IPS-NIHi7 (cell line): ENCODE data around the gene ITGA6.
"Not testable (repeated sequence)": the region's sequence is repeated elsewhere in the genome, so short reads cannot be mapped to it uniquely, and the experiment has no call there.

ENCODE experiments used
- DNase-seq: peaks from one replicate; pipeline ENCODE4 v3.0.0; 2012; ENCODE audit warnings: mixed read lengths; ENCODE audit errors: extremely low spot score

The ITGA6 gene

GRCh38 chr2:172516299-172516698 is 88.9 kb downstream of the ITGA6 start:
- no peak for DNase-seq

GRCh38 chr2:172518995-172519394 is 91.6 kb downstream of the ITGA6 start:
- no peak for DNase-seq

GRCh38 chr2:172525601-172526000 is 98.2 kb downstream of the ITGA6 start:
- no peak for DNase-seq

DNA sequence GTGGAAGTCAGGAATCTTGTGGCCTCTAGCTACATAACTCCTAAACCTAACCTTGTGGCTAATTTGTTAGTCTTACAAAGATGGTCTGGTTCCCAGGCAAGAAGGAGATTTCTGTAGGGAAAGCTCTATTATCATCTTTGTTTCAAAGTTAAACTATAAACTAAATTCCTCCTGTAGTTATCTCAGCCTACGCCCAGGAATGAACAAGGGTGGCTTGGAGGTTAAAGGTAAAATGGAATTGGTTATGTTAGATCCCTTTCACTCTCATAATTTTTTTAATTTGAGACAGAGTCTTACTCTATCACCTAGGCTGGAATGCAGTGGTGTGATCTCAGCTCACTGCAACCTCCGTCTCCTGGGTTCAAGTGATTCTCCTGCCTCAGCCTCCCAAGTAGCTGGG is 103.9 kb downstream of the ITGA6 start:
- DNase-seq = no peak

- not testable (repeated sequence) for DNase-seq
These were observed 105.1 kb downstream of the ITGA6 start for GRCh38 chr2:172532461-172532860.

- DNase-seq = no peak
These were observed 106.3 kb downstream of the ITGA6 start for GRCh38 chr2:172533687-172534086.

DNA sequence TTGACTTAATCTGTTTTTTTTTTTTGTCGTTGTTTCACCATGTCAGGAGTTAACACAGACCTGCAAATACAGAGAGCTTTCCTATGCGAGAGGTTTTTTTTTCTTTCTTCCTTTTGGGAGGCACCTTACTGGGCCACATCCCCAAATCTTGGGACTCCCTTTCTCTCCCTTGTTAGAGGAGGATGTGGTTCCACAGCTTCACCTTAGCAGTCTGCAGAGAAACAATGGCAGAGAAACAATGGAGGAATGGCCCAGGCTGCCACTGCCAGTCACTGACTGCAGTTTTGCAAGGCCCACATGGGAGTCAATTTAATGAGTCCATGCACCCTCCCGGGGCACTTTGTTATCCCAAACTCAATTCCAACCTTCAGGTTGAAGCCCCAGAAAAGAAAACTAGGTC is 107.7 kb downstream of the ITGA6 start:
- no peak for DNase-seq

- DNase-seq = not testable (repeated sequence)
These were observed 110.5 kb downstream of the ITGA6 start for GRCh38 chr2:172537851-172538250.

GRCh38 chr2:172539767-172540166 is 112.4 kb downstream of the ITGA6 start:
- no peak for DNase-seq

DNA sequence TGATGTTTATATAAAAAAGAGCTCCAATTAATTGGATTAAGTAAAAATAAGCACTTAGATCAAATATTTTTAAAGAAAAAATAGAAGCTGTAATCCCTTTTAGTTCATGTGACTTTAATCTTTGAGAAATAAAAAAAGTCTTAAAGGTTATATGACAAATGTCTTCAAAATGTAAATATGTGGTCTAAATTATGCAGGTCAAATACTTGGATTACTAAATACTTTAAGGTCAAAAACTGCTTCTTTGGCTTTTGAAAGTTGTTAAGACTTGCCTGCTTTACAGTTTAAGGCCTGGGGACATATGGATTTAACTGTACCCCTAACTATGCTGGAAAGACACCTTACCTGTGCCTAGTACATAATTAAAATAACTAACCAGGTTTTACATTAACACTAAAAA is 113.0 kb downstream of the ITGA6 start:
- DNase-seq = no peak

GRCh38 chr2:172545408-172546075 is 118.2 kb downstream of the ITGA6 start:
- no peak for DNase-seq

GRCh38 chr2:172549131-172549530 is 121.7 kb downstream of the ITGA6 start:
- no peak for DNase-seq

- DNase-seq = not testable (repeated sequence)
These were observed 122.4 kb downstream of the ITGA6 start for GRCh38 chr2:172549802-172550201.

GRCh38 chr2:172550419-172550818 is 123.0 kb downstream of the ITGA6 start:
- no peak for DNase-seq

DNA sequence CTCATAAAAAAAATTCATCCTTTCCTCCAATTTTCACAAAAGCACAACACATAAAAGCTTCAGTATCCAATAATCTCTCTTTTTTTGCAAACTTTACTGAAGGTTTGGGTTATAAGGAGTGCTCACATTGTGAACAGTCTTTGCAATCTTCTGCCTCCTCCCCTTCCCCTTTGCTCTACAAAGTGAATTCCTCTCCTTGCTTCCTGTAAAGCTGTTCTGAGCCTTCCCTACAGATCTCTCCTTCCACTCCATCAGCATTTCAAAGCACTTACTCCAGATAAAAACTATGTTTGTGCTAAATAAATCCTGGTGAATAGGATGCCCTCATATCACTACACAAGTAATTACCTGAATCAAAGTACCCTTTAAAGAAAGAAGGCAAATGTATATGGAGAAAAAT is 123.9 kb downstream of the ITGA6 start:
- DNase-seq = no peak

DNA sequence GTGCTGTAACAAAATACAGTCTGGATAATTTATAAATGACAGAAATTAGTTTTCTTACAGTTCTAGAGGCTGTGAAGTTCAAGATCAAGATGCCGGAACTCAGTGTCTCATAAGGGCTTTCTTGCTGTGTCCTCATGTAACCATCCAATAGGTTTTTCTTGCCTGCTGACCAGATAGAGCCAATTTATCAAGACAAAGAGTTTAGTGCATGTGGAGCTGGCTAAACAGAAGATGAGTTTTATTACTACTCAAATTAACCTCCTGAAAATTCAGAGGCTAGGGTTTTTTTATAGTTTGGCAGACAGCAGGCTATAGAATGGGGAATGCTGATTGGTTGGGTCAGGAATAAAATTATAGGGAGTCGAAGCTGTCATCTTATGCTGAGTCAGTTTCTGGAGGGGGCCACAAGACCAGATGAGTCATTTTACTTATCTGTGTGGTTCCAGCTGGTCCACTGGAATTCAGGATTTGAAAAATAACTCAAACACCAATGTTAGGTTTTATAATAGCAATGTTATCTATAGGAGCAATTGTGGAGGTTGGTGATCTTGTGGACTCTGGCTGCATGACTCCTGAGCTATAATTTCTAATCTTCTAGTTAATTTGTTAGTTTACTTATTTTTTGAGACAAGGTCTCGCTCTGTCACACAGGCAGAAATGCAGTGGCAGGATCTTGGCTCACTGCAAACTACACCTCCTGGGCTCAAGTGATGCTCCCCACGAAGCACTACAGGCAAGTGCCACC is 125.3 kb downstream of the ITGA6 start:
- no peak for DNase-seq

DNA sequence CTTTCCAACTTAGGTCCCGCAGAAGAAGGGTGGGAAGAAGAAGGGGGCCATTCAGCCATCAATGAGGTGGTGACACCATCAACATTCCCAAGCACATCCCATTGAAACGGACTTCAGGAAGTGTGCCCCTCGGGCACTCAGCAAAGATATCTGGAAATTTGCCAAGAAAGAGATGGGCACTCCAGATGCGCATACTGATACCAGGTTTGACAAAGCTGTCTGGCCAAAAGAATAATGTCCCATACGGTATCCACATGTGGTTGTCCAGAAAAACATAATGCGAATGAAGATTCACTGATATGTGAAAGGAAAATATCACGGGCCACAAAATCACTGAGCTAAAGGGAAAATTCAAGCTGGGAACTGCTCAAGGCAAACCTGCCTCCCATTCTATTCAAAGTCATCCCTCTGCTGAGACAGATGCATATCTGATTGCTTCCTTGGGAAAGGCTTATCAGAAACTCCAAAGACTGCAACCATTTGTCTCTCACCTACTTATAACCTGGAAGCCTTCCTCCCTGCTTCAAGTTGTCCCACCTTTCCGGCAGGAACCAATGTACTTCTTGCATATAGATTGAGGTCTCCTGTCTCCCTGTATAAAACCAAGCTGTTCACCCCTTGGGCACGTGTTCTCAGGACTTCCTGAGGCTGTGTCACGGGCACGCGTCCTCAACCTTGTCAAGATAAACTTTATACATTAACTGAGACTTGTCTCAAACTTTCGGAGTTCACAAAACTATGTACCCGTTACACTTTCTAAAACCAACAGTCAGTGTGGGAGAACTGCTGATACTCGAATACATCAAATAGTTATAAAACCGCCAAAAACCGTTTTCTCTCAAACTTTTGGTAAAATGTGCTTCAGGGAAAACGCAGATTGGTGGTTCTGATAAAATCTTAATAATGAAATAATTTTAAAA is 127.2 kb downstream of the ITGA6 start:
- DNase-seq = no peak

- no peak for DNase-seq
These were observed 127.8 kb downstream of the ITGA6 start for GRCh38 chr2:172555272-172555521.
